ENCODE data around the gene PCSK6. TPM values are rescaled to one million over a fixed set of nuclear protein-coding genes. Genes with fewer than 3 reads are reported as not detected.

PCSK6 gene
- total RNA-seq, 4 donors from 2014 or later: 10.6 to 98.2 (median 12.8) TPM

- no peak for DNase-seq
- Histone ChIP-seq H3K27ac (no peak overlapping the region), H3K4me1 (no peaks in the 10 kb centered on the region)
These were observed 35.1 kb downstream of the PCSK6 start for GRCh38 chr15:101454365-101454764.

GRCh38 chr15:101453123-101454120, 36.1 kb downstream of the PCSK6 start:
- H3K27ac ChIP-seq: no peak overlapping the region
- no peak for TF ChIP-seq CTCF (IDR thresholded peaks at IDR 0.05)
- TF ChIP-seq POLR2A (IDR thresholded peaks at IDR 0.05): no peak
- H3K4me3 ChIP-seq: no peak overlapping the region
- no peaks in the 10 kb centered on the region for H3K4me1 ChIP-seq
- no peaks in the 10 kb centered on the region for H3K9me3 ChIP-seq
- no peaks in the 10 kb centered on the region for H3K27me3 ChIP-seq
- H3K36me3 ChIP-seq: no peaks in the 10 kb centered on the region
- no peak for DNase-seq

More at GRCh38 chr15:101454365-101454764, 35.1 kb downstream of the PCSK6 start:
- TF ChIP-seq POLR2A (IDR thresholded peaks at IDR 0.05) (no peak), CTCF (IDR thresholded peaks at IDR 0.05) (no peak)
- Histone ChIP-seq H3K36me3 (no peaks in the 10 kb centered on the region), H3K4me3 (no peak overlapping the region), H3K9me3 (no peaks in the 10 kb centered on the region), H3K27me3 (no peaks in the 10 kb centered on the region)

GRCh38 chr15:101452572-101452971, 36.9 kb downstream of the PCSK6 start:
- no peak for DNase-seq
- Histone ChIP-seq H3K4me3 (no peak overlapping the region), H3K4me1 (no peaks in the 10 kb centered on the region), H3K27ac (no peak overlapping the region), H3K9me3 (no peaks in the 10 kb centered on the region), H3K27me3 (no peaks in the 10 kb centered on the region), H3K36me3 (no peaks in the 10 kb centered on the region)
- TF ChIP-seq POLR2A (IDR thresholded peaks at IDR 0.05) (no peak), CTCF (IDR thresholded peaks at IDR 0.05) (no peak)

GRCh38 chr15:101451846-101452245, 37.7 kb downstream of the PCSK6 start:
- Histone ChIP-seq H3K27ac (peak overlapping the region in 1 of 4 donors; percentile 15), H3K36me3 (no peaks in the 10 kb centered on the region), H3K4me3 (no peak overlapping the region), H3K27me3 (no peaks in the 10 kb centered on the region), H3K9me3 (no peaks in the 10 kb centered on the region), H3K4me1 (no peaks in the 10 kb centered on the region)
- DNase-seq: no peak
- TF ChIP-seq POLR2A (IDR thresholded peaks at IDR 0.05) (no peak), CTCF (IDR thresholded peaks at IDR 0.05) (no peak)

GRCh38 chr15:101451266-101451799, 38.2 kb downstream of the PCSK6 start:
- no peak for TF ChIP-seq POLR2A (IDR thresholded peaks at IDR 0.05)
- no peak for TF ChIP-seq CTCF (IDR thresholded peaks at IDR 0.05)
- DNase-seq: no peak
- peak overlapping the region in 1 of 4 donors; percentile 15 for H3K27ac ChIP-seq

More at GRCh38 chr15:101451266-101451799, 38.2 kb downstream of the PCSK6 start:
- Histone ChIP-seq H3K27me3 (no peaks in the 10 kb centered on the region), H3K4me3 (no peak overlapping the region), H3K4me1 (no peaks in the 10 kb centered on the region), H3K36me3 (no peaks in the 10 kb centered on the region), H3K9me3 (no peaks in the 10 kb centered on the region)

Data from Peyer's patch (tissue), 4 donors.